GM12878 (cell line): Measurements from ENCODE around the gene YAE1. TPM values are rescaled to one million over a fixed set of nuclear protein-coding genes. Genes with fewer than 3 reads are reported as not detected.
A peak's percentile ranks its signal among the peaks of the same experiment; 100 is the strongest.

Source experiments
- CBX5 ChIP-seq: sonication (generic); IDR thresholded peaks from 2 replicates; pipeline ENCODE4 v1.6.1; 2016; ENCODE audit warnings: low read depth, moderate library complexity, mild to moderate bottlenecking, inconsistent platforms
- CTCF ChIP-seq, 3 experiments: IDR thresholded peaks in 2 of 3; conservative IDR thresholded peaks in 1 of 3; 2 replicates each; pipeline ENCODE4 v1.5.1; 2011; ENCODE audit warnings: low read depth in 3 of 3, low read length in 3 of 3, mild to moderate bottlenecking in 3 of 3, control low read depth in 2 of 3, moderate library complexity in 2 of 3, inconsistent platforms in 1 of 3, mixed read lengths in 1 of 3; ENCODE audit not compliant: control insufficient read depth in 2 of 3, insufficient read depth in 1 of 3; ENCODE audit errors: extremely low read depth in 1 of 3
- FOS ChIP-seq: IDR thresholded peaks from 3 replicates; pipeline ENCODE4 v1.6.1; 2011; ENCODE audit warnings: borderline replicate concordance; ENCODE audit not compliant: insufficient read length; ENCODE audit errors: extremely low read depth
- KDM1A ChIP-seq: fragments of 200-600 bp; sonication (generic); IDR thresholded peaks from 2 replicates; pipeline ENCODE4 v1.6.1; 2016; ENCODE audit warnings: borderline replicate concordance
- NBN ChIP-seq: fragments of 450-650 bp; IDR thresholded peaks from 2 replicates; pipeline ENCODE4 v1.6.1; 2016
- NFYA ChIP-seq: IDR thresholded peaks from 2 replicates; pipeline ENCODE4 v1.6.1; 2011; ENCODE audit warnings: low read depth, mild to moderate bottlenecking, low read length, improper control_type of control experiment, borderline replicate concordance
- NKRF ChIP-seq: fragments of 450-650 bp; conservative IDR thresholded peaks from 2 replicates; pipeline ENCODE4 v1.6.1; 2017; ENCODE audit warnings: mild to moderate bottlenecking, moderate library complexity
- NR2C2 ChIP-seq: IDR thresholded peaks from 2 replicates; pipeline ENCODE4 v1.6.1; 2011; ENCODE audit warnings: borderline replicate concordance, low read depth; ENCODE audit not compliant: control insufficient read depth, insufficient read length
- NRF1 ChIP-seq: conservative IDR thresholded peaks from 2 replicates; pipeline ENCODE4 v1.6.1; 2011; ENCODE audit warnings: mild to moderate bottlenecking, low read depth, low read length, improper control_type of control experiment
- POU2F2 ChIP-seq: IDR thresholded peaks from 3 replicates; pipeline ENCODE4 v1.6.1; 2011; ENCODE audit warnings: low read depth, mild to moderate bottlenecking, low read length, borderline replicate concordance
- RELB ChIP-seq: fragments of 450-650 bp; IDR thresholded peaks from 2 replicates; pipeline ENCODE4 v1.6.1; 2017; ENCODE audit warnings: low read depth, mild to moderate bottlenecking, moderate library complexity
- SMC3 ChIP-seq: IDR thresholded peaks from 2 replicates; pipeline ENCODE4 v1.6.1; 2011; ENCODE audit warnings: low read length, improper control_type of control experiment, borderline replicate concordance
- YBX1 ChIP-seq: fragments of 450-650 bp; IDR thresholded peaks from 2 replicates; pipeline ENCODE4 v1.6.1; 2016; ENCODE audit warnings: antibody characterized with exemption
- ZBTB40 ChIP-seq: fragments of 450-650 bp; IDR thresholded peaks from 2 replicates; pipeline ENCODE4 v1.6.1; 2016; ENCODE audit warnings: mild to moderate bottlenecking, moderate library complexity, borderline replicate concordance
- polyA plus RNA-seq, 11 experiments: library from polyadenylated mRNA; depleted of rRNA in 4 of 11; unstranded in 6 of 11; stranded (reverse) in 5 of 11; fragments of >200 nt; fragmentation: Nextera tagmentation in 4 of 11; fragmentation: Illumina TruSeq in 1 of 11; extraction: Ambion mirVana in 4 of 11; extraction: Trizol in 1 of 11; gene quantifications; 1 replicate in 1 of 11; 2 replicates in 10 of 11; pipeline versions ENCODE4 v1.2.1 to v1.2.3, GENCODE V29; 2011 to 2016; ENCODE audit warnings: inconsistent platforms in 2 of 11, missing spikeins in 2 of 11, low read depth in 1 of 11
- total RNA-seq, 4 experiments: library from RNA; depleted of rRNA in 3 of 4; stranded (reverse); fragments of >200 nt in 3 of 4; fragmentation: Illumina TruSeq in 1 of 4; extraction: Trizol in 1 of 4; gene quantifications; 2 replicates each; pipeline versions ENCODE4 v1.2.1 to v1.2.3, GENCODE V29; 2013 to 2021
- TF ChIP-seq, protein P1 (sequence below): IDR thresholded peaks from 2 replicates; pipeline ENCODE4 v1.6.1; 2012; ENCODE audit warnings: low read depth, low read length, improper control_type of control experiment
- TF ChIP-seq, protein P2 (sequence below): fragments of 450-650 bp; IDR thresholded peaks from 2 replicates; pipeline ENCODE4 v1.6.1; 2017; ENCODE audit warnings: borderline replicate concordance

Gene YAE1
- total and polyA plus RNA-seq, 10 of the 15 experiments (the other 5 are each of a cell fraction or from before 2014, with no cell fraction given): 13.5 to 35.8 (median 22.9) TPM

DNA sequence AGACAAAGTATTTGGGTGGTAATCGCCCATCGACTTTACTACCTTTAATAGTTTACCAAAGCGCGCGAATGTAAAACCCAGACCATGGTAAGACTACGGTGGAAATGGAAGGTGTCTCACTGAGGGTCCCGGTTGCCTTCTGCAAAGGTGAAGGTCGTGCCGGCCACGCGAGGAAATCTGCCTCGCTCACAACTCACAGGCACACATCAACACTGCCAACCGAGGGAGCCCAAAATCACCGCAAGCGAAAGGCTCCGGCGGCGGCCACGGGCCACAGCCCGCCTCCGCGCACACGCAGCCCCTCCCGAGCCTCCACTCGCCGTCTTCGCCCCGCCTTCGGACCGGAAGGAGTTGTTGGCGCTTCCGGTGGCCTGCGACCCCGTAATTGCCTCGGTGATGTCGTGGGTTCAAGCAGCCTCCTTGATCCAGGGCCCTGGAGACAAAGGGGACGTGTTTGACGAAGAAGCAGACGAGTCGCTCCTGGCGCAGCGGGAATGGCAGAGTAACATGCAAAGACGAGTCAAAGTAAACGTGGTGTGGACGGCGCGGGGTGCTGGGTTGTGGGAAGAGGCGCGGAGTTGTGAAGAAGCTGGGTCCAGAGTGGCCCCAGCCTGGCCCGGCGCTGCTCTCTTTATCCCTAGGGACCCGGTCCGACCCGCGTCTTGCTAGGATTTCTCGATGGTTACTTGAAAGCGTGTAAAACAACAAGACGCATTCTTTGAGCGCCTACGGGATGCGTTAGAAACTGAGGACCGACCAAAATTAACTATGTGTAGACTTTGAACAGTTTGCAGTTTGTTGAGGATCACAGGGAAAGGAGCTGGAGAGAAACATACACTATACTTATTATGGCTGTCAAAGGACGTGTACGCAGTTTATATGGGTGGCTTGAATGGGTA lies at the start of gene YAE1 (continued):
- TF ChIP-seq RELB: peak; percentile 63; the same call in 1 of the 2 replicates
- 0 out of 2 replicates have a peak, but pooled peaks have one; percentile 18 for TF ChIP-seq NRF1
- TF ChIP-seq FOS: no peak
- TF ChIP-seq CTCF (IDR thresholded peaks at IDR 0.05 in 2 of 3, conservative IDR thresholded peaks at IDR 0.05 in 1 of 3; ENCODE audit: control insufficient read depth in 2 of 3, extremely low read depth in 1 of 3, insufficient read depth in 1 of 3, low read depth in 3 of 3, low read length in 3 of 3): no peak
- no peak for TF ChIP-seq CBX5
- TF ChIP-seq, protein P1, sequence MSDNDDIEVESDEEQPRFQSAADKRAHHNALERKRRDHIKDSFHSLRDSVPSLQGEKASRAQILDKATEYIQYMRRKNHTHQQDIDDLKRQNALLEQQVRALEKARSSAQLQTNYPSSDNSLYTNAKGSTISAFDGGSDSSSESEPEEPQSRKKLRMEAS: no peak
- TF ChIP-seq NFYA: no peak
- TF ChIP-seq KDM1A: no peak
- no peak for TF ChIP-seq SMC3
- TF ChIP-seq NR2C2: no peak
- TF ChIP-seq POU2F2: peak; percentile 55; the same call in 1 of the 3 replicates
- peak; percentile 75; the same call in 1 of the 2 replicates for TF ChIP-seq NBN
- TF ChIP-seq, protein P2, sequence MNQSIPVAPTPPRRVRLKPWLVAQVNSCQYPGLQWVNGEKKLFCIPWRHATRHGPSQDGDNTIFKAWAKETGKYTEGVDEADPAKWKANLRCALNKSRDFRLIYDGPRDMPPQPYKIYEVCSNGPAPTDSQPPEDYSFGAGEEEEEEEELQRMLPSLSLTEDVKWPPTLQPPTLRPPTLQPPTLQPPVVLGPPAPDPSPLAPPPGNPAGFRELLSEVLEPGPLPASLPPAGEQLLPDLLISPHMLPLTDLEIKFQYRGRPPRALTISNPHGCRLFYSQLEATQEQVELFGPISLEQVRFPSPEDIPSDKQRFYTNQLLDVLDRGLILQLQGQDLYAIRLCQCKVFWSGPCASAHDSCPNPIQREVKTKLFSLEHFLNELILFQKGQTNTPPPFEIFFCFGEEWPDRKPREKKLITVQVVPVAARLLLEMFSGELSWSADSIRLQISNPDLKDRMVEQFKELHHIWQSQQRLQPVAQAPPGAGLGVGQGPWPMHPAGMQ: no peak
- TF ChIP-seq YBX1: no peak
- TF ChIP-seq ZBTB40: peak; percentile 94
- TF ChIP-seq NKRF: no peak; the same call in 1 of the 2 replicates
